NCI-H2107 (cell line): ENCODE results near the gene KNSTRN.

Experiments
- DNase-seq: peaks from one replicate; lab custom pipeline; 2025; lab: John Stamatoyannopoulos, UW

Gene KNSTRN

DNA sequence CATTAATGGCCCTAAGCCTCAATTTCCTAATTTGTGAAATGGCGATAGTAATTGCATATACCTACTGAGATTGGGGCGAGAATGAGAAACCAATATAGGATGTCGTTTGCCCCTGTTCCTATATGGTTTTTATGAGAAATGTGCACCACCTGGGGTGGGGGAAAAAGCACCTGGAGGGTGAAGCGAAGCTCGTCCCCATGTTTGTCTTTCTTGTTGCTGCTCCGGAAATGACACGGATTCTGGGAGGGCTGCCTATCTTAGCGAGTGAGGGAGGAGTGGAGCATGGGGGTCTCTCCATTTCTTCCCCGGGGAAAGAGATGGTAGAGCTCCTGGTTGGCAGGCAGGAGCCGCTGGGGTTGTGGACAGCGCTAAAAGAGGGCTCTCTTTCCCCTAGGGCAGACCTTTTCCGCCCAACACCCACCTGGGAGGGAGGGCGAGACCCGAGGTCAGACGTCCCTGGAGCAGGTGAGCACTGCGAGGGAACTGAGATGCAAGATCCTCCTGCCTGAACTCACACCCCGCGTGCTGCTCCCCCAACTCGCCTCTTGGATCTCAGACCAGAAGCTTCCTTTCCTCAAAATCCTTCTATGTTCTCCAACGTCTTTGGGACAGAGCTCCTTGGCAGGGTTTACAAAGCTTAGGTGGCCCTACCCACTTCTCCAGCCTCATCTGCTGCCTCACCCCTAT, 52.6 kb downstream of the KNSTRN start:
- DNase-seq: no peak

DNA sequence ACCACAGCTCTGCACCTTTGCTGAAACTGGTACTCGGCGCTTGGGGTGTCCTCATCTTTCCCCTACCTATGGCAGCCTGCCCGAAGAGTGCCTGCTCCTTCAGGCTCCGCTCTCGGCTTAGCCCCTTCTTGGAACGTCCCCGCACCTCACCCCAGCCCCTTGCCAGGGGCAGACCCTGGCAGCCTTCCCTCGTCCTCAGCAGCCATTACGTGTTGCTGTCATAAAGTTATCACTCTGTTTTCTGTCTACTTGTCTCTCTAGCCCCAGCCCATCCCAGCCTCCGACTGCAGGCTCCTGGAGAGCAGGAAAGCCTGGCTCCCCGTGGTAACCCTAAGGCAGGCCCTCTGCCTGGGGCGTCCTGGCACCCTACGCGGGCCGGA, 53.2 kb downstream of the KNSTRN start:
- no peak for DNase-seq

DNA sequence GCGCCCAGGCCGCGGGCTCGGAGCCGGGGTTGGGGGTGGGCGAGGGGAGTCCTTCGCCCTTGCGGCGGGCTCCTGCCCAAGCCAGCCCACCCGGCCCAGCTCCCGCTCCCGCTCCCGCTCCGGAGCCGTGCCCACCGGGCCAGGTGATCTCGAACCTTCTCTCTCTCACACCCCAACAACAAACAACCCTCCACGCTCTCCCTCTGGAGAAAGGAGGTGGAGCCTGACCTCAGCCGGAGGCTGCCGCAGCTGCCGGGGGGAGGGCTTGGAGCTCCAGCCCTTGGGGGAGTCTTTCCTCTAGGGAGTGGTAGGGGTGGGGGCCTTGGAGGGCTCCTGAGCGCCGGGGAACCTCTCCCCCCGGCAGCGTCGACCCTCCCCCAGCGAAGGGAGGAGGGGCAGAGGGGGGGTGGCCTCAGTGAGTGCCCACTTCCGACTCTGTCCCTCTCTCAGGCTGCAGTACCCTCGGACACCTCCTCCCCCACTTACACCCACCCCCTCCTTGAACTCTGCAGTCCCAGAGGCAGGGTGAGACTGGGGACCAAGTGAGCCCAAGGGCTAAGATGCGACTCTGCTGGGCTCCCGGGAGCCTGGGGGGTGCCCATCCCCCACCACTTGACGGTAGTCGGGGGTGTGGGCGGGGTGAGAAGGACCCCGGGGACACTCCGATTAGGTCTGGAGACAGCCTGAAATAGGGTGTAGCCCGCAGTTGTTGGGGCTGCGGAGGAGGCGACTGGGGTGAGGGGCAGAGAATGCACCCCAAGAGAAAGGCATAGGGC, 53.8 kb downstream of the KNSTRN start:
- DNase-seq: no peak

DNA sequence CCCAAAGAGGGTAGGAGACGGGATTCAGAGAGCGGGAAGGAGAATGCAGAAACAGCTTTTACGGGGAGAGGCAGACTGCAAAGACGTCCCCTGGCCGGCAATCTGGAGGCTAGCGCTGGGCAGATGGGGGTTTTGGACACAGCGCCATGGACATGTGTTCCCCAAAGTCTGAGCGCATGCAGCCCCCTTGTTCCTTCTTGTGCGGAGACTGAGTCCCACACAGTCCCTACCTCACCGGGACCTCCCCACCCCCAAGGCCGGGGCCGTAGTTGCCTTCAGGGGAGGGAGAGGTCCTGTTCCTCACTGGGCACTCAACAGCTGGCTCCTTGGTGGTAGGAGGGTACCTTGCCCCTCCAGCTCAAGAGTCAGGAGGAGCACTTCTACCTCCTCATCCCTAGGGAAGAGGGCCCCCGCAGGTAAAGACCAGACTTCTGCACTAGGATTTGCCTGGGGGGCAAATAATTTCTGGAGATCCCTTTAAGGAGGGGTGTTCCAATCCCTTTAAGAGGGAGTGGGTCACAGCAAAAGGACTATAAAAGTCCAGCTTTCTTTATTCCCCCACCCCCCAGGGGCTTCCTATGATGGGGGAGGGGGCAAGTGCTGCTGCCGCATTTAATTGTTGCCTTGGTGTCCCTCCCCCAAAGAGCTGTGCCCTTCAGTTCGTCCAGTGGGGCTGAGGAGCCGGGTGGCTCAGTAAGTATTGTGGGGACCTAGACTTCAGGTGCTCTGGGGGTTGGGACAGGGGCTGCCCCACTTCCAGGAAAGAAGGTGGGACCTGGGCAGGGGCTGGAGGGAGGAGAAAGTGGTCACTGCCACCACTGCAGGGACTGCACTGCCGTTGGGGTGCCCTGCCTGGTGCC, 54.6 kb downstream of the KNSTRN start:
- DNase-seq: no peak

DNA sequence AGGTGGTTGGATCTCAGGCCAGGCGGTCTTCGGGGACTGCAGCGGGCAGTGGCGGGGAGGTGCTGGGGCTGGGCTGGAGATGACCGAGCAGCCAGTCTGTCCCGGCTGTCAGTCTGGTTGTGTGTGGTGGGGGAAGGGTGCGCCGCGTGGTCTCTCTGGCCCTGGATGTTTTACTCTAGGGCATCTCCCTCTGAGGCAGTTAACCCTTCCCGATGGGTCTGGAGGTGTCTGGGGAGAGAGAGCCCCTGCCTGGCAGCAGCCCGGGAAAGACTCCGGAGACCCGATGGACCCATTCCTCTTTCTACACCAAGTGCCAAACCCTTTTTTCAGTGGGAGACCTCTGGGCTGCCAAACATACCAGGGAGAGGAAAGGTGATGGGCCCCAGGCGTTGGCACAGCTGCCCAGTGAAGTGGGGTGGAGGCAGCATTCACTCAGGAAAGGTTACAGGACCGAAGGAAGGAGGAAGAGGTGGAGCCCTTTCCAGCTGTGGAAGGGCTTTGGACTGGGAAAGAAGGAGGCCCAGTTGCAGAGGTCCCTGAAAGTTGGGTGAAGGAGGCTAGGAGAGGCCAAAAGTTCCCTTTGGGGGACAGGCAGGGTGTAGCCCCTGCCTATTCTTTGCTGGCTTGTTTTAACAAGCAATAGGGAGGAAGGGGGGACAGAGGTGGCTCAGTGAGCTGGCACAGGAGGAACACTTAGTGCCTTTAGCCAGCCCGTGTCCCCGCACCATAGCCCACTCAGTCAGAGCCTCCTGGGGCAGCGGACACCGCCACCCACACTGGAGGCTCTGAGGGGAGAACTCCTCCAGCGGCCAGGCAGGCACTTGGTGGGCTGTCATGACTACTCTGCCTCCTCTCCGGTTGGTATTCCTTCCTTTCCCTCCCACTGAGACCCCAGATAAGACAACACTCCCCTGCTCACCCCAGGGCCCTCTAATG, 55.5 kb downstream of the KNSTRN start:
- no peak for DNase-seq

DNA sequence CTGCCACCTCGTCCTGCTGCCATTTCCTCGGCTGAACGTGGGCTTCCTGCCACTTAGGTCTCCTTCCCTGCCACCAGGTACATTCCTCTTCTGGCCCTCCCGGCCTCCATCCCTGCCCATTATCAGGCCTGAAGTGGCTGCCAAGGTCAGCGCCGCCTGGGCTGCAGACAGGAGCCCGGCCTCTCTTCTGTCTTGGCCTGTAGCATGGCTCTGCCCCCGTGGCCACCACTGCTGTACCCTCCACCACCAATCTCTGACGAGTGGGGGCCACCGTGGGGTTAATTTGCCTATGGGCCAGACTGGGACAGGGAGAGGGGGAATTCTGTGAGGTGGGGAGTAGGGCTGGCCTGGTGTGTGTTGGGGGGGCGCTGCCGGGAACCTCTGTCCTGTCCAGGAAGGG, 56.2 kb downstream of the KNSTRN start:
- DNase-seq: no peak

DNA sequence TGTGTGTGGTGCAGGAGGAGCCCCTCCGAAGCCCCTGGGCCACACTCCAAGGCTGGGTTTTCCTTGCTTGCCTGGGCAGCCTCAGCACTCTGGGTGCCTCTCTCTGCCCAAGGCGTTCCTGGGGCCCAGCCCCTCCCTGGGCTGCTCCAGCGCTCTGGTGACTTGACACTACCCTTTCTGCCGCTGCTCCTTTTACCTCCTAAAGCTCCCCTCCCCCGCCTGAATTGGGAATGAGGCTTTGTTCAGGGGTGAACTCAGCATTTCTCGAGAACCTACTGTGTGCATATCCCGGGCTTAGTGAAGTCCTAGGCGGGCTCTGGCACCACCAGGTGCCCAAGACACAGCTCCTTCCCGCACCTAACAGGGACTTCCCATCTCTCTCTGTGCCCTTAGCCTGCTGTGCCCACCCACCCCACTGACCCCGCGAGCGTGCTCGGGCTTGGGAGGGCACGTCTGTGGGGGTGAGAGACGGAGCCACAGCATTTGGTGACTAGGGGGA, 57.0 kb downstream of the KNSTRN start:
- no peak for DNase-seq

DNA sequence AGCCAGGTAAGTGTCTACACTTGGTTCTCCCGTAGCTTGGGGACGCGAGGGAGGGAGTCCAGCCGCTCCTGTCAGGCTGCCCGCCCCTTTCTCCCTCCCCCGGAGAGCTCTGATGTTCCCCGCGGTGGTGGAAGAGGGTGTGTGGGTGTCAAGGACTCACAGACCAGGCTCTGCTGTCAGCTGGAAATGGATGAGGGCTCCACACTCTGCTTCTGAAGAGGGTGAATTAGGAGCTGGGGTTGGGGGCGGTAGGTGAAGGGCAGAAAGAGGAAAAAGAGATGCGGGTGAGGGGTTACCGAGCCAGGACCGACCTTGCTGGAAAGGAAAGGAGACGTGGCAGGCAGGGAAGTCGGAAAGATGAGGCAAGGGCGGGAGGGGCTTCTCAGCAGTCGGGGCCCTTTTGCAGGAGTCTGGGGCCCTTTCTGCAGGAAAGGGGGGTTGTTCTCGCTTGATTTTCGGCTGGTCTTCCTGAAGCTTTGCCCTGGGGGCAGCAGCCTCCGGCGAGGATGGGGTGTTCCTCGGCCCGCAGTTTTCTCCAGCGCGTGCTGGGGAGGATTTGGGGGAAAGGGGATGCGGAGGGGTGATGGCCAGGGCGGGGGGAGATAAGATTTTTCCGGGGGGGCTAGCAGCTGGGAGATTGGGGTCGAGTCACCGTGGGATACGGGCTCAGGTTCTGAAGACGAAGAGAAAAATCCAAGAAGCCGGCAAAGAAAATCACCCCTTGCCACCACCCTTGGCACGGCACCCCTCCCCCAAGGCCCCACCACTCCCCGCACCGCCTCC, 57.6 kb downstream of the KNSTRN start:
- DNase-seq: no peak

DNA sequence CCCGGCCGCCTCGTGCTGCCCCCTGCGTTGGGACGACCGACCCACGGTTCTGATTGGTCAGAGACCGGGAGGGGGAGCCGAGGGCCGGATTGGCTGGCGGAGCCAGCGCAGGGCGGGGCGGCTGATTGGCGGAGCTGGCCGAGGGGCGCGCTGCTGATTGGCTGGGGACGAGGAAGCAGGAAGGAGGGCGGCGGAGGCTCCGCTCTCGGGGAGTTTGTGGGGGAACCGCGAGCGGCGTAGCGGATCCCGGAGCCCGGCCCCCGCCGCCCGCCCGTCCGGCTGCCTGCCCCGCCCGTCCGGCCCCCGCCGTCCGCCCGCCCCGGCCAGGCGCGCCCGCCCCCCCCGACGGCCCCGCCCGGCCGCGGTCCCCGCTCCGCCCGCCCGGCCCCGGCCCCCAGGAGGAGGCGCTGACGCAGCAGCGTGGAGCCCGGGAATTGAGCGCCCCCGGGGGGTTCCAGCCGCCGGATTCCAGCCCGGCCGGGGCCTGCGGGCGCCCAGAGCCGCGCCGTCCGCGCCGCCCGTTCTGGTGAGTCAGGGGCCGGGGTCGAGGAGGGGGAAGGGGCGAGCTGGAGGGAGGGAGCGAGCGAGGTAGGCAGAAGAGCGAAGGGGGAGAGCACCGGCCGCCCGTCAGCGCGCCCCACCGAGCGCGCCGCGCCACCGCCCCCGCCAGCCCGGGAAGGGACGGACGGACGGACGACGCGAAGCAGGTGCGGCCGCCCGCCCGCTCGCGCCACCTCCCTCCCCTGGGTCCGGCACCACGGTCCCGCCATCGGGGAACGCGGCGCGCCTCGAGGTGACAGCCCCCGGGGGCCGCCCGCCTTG, 58.4 kb downstream of the KNSTRN start, which contains the start of gene BAHD1:
Gene BAHD1 (plus strand): TSS at position 211 of the 822 bp plus-strand sequence. CDS start 17,512 bp downstream, outside the sequence.
- peak; percentile 70 for DNase-seq

DNA sequence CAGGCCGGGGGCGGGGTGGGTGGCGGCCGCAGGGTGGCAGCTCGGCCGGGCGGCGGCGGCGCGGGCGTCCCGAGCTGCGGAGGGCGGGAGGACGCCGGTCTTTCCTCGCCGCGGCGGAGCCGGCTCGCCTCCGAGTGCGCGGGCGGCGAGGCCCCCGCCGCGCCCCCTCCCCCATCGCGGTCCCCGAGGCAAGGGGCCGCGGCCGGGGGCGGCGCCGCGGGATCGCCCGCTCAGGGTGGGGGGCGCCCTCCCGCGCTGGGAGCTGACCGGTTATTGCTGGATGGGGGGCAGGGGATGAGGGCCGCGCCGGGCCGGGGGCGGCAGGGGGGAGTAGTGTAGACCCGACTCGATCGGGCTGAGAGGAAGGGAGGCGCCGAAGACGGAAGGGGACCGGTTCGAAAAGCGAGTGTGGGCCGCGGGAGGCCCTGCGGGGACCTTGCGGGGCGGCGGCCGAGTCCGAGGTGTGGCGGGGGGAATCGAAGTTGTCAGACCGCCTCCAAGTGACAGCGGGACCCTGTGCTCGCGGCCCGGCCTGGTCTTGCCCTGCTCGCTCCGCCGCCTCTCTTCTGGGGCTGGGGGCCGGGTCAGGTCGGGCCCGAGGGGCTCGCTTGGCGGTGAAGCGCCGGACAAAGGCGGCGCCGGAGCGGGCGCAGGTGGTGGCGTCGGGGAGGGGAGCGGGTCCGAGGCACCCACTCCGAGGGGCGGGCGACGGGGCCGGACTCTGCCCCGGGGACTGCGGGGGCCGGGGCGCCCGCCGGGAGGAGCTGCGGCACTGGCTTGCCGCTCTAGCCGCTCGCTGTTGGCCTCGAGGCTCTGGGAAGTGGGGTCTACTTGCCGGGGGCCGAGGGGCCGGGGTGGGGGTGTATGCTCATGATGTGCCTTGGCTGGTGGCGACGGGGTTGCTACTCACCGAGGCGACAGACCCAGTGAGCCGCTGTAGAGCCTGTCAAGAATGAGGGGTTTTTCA, 59.3 kb downstream of the KNSTRN start:
- no peak for DNase-seq

DNA sequence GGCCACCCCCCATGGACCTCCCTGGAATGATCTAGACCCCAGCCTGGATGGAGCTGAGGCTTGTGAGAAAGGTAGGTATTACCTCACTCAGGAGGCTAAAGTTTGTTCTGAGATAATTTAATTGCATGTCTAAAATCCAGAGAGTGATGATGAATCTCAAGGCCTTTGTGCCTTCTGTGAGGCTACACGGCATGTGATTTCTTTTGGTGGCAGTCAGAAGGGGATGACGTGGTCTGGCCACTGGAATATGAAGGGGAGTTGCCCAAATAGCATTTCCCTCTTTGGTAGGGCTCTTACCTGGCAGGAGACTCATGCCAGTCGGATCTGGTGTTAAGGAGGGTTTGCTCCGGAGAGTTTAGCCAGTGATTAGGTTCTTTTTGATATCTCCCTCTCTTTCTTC, 60.7 kb downstream of the KNSTRN start:
- no peak for DNase-seq

DNA sequence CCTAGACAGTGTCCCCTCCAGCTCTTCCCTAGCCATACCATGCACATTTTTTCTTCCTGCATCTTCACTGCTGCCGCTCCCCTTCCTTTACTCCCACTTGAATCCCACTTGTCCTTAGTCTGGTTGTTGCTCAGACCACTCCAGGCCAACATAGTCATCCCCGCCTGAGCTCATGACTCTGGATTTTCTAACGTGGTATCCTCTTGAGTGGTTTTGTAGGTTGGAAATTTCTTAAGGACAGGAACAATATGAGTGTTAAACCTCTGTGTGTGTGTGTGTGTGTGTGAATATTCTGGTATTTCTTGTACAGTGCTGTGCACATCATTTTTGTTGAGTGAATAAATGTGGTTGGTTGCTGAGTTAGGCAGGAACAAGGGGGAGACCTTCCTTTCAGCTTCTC, 61.3 kb downstream of the KNSTRN start:
- no peak for DNase-seq
